Measurements from ENCODE around the gene TSPAN18.

DNA sequence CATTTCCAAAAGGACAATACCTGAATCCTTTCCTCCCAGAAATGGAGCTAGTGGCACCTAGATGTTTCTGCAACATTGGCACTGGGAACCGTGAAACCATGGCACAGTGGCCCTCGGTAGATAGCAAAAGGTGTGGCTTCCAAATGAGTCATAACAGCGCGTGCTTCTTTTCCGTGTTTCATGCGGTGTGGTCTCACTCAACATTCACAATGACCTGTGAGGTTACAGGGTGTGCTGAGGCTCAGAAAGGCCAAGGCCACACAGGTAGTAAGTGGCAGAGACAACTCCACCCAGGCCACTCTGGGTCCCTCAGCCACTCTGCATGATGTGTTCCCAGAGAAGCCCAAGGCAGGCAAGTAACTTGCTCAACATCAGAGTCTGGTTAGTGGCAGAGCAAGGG is 156.5 kb downstream of the TSPAN18 start:
- TF ChIP-seq, protein P1, sequence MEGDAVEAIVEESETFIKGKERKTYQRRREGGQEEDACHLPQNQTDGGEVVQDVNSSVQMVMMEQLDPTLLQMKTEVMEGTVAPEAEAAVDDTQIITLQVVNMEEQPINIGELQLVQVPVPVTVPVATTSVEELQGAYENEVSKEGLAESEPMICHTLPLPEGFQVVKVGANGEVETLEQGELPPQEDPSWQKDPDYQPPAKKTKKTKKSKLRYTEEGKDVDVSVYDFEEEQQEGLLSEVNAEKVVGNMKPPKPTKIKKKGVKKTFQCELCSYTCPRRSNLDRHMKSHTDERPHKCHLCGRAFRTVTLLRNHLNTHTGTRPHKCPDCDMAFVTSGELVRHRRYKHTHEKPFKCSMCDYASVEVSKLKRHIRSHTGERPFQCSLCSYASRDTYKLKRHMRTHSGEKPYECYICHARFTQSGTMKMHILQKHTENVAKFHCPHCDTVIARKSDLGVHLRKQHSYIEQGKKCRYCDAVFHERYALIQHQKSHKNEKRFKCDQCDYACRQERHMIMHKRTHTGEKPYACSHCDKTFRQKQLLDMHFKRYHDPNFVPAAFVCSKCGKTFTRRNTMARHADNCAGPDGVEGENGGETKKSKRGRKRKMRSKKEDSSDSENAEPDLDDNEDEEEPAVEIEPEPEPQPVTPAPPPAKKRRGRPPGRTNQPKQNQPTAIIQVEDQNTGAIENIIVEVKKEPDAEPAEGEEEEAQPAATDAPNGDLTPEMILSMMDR (IDR thresholded peaks at IDR 0.05) = no peak
- TF ChIP-seq, protein P2, sequence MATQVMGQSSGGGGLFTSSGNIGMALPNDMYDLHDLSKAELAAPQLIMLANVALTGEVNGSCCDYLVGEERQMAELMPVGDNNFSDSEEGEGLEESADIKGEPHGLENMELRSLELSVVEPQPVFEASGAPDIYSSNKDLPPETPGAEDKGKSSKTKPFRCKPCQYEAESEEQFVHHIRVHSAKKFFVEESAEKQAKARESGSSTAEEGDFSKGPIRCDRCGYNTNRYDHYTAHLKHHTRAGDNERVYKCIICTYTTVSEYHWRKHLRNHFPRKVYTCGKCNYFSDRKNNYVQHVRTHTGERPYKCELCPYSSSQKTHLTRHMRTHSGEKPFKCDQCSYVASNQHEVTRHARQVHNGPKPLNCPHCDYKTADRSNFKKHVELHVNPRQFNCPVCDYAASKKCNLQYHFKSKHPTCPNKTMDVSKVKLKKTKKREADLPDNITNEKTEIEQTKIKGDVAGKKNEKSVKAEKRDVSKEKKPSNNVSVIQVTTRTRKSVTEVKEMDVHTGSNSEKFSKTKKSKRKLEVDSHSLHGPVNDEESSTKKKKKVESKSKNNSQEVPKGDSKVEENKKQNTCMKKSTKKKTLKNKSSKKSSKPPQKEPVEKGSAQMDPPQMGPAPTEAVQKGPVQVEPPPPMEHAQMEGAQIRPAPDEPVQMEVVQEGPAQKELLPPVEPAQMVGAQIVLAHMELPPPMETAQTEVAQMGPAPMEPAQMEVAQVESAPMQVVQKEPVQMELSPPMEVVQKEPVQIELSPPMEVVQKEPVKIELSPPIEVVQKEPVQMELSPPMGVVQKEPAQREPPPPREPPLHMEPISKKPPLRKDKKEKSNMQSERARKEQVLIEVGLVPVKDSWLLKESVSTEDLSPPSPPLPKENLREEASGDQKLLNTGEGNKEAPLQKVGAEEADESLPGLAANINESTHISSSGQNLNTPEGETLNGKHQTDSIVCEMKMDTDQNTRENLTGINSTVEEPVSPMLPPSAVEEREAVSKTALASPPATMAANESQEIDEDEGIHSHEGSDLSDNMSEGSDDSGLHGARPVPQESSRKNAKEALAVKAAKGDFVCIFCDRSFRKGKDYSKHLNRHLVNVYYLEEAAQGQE (IDR thresholded peaks at IDR 0.05; ENCODE audit: insufficient read depth in 1 of 2, low read depth in 2 of 2, low read length in 1 of 2) = no peak
- no peak for TF ChIP-seq POLR2AphosphoS5 (IDR thresholded peaks at IDR 0.05; ENCODE audit: low read depth, low read length)

Data from Panc1 (cell line).